GM19438 (cell line): ENCODE data around the gene TCP10L.
"Not testable (repeated sequence)": the region's sequence is repeated elsewhere in the genome, so short reads cannot be mapped to it uniquely, and the experiment has no call there.

Source experiments
- ATAC-seq: cut with Tn5 transposase; IDR thresholded peaks from one replicate; pipeline ENCODE4 v1.9.1; 2021; ENCODE audit warnings: low read depth; ENCODE audit not compliant: unreplicated experiment

Gene TCP10L

GRCh38 chr21:32558106-32558505 is 27.2 kb downstream of the TCP10L start:
- no peak for ATAC-seq

GRCh38 chr21:32554832-32555638 is 30.3 kb downstream of the TCP10L start:
- no peak for ATAC-seq

GRCh38 chr21:32549886-32550285 is 35.4 kb downstream of the TCP10L start:
- ATAC-seq = no peak

GRCh38 chr21:32549440-32549839 is 35.9 kb downstream of the TCP10L start:
- ATAC-seq = no peak

- ATAC-seq = no peak
These were observed 36.3 kb downstream of the TCP10L start for GRCh38 chr21:32548978-32549377.

- no peak for ATAC-seq
These were observed 38.3 kb downstream of the TCP10L start for GRCh38 chr21:32547018-32547417.

GRCh38 chr21:32545948-32546441 is 39.3 kb downstream of the TCP10L start:
- ATAC-seq = no peak

GRCh38 chr21:32544697-32545096 is 40.6 kb downstream of the TCP10L start:
- no peak for ATAC-seq

- ATAC-seq = no peak
These were observed 41.3 kb downstream of the TCP10L start for GRCh38 chr21:32543975-32544374.

GRCh38 chr21:32543056-32543455 is 42.3 kb downstream of the TCP10L start:
- not testable (repeated sequence) for ATAC-seq

GRCh38 chr21:32539378-32539777 is 45.9 kb downstream of the TCP10L start:
- no peak for ATAC-seq

- ATAC-seq = no peak
These were observed 47.1 kb downstream of the TCP10L start for GRCh38 chr21:32538147-32538792.

GRCh38 chr21:32537569-32537881 is 47.8 kb downstream of the TCP10L start:
- no peak for ATAC-seq

GRCh38 chr21:32535612-32536011 is 49.7 kb downstream of the TCP10L start:
- ATAC-seq = no peak

- ATAC-seq = no peak
These were observed 51.2 kb downstream of the TCP10L start for GRCh38 chr21:32534113-32534512.

- no peak for ATAC-seq
These were observed 51.7 kb downstream of the TCP10L start for GRCh38 chr21:32533611-32534010.

GRCh38 chr21:32533053-32533452 is 52.3 kb downstream of the TCP10L start:
- ATAC-seq = no peak

GRCh38 chr21:32532636-32533035 is 52.7 kb downstream of the TCP10L start:
- no peak for ATAC-seq

GRCh38 chr21:32531561-32531960 is 53.8 kb downstream of the TCP10L start:
- not testable (repeated sequence) for ATAC-seq

GRCh38 chr21:32530809-32531208 is 54.5 kb downstream of the TCP10L start:
- not testable (repeated sequence) for ATAC-seq

GRCh38 chr21:32529679-32530078 is 55.6 kb downstream of the TCP10L start:
- ATAC-seq = no peak

- ATAC-seq = no peak
These were observed 60.0 kb downstream of the TCP10L start for GRCh38 chr21:32525282-32525681.
